GM18520 (cell line): ENCODE results near the gene PAQR5.
"Not testable (repeated sequence)": the region's sequence is repeated elsewhere in the genome, so short reads cannot be mapped to it uniquely, and the experiment has no call there.

Experiments
- ATAC-seq: cut with Tn5 transposase; IDR thresholded peaks from one replicate; pipeline ENCODE4 v1.9.1; 2021; ENCODE audit not compliant: unreplicated experiment

Gene PAQR5

DNA sequence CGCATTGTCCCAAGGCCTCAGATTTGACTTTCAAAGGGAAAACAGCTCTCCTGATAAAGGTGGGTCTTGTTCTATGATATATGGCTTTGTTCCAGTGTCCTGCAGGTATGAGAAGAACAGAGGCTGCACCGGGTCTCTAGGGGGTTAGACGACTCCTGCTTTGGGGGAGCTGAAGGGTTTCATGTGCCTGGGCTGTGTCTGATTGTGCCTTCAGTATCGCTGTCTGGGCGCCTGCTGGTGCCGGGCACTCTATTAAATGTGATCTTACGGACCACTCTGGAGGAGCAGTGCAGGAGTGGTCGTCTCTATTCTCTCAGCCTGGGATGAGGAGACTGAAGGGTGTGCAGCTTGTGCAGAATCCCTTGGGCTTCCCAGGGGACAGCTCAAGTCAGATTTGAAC lies 16.0 kb downstream of the PAQR5 start:
- no peak for ATAC-seq

DNA sequence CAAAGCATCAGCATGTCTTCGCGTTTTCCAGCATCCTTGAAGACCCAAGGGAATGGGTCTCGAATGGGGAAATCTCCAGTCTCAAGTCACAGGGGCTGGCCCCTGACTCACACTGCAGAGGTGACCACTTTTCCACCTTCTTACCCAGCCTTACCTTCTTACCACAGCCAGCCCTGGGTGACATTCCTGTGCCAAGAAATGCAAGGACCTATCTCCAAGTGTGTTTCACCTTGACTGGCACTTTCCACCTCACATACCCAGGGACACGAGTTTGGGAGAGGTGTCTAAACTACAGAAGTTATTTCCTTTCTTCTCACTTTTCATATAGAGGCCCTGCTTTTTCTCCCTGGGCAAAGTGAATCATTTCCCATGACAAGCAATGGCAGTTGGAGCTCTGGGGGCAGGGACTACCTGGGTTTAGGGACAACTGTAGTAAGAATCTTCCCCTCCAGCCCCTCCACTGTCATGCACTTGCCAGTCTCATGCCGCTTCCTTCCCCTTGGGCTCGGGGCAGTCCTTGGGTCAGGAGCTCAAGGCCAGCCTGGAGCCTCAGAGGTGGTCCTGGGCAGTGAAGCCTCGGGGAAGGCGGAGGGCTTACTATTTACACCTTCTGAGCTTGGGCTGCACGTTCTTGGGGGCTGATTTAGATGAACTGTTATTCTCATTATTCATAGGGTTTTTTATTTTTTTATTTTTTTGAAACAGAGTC lies 16.8 kb downstream of the PAQR5 start:
- ATAC-seq: no peak

DNA sequence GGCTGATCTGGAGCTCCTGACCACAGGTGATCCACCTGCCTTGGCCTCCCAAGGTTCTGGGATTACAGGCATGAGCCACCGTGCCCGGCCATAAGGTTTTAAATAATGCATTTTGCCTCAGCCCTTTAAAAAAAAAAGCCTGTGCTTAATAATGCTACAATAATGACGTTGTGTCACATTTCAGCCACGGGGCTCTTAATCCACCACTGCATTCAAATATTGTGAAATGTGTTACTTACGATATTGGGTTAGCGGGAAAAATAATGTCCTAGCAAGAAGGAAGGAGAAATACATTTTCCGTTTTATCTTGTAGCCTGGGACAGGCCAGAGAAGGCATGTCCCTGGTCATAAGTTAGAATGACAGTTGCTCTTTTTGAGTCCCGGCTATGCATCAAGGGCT lies 17.6 kb downstream of the PAQR5 start:
- no peak for ATAC-seq

DNA sequence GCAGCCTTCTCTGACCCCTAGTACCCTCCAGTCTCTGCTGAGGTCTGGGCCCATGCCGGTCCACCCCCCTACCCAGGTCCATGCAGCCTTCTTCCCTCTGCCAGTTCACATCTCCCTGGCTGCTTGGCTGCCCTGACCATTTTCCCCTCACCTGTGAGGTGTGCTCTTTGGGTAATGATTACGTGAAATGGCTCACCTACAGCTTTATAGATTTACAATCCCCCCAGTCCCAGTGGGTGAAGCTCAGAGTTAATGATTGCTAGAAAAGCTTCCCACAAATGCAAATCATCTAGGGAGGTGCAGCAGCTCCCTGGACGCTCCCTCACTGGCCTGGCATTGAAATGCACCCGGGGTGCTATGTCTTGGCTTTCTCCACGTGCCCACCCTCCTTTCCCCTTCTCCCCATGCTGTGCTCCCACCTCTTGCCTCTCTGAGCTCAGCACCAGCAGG lies 18.7 kb downstream of the PAQR5 start:
- ATAC-seq: no peak

DNA sequence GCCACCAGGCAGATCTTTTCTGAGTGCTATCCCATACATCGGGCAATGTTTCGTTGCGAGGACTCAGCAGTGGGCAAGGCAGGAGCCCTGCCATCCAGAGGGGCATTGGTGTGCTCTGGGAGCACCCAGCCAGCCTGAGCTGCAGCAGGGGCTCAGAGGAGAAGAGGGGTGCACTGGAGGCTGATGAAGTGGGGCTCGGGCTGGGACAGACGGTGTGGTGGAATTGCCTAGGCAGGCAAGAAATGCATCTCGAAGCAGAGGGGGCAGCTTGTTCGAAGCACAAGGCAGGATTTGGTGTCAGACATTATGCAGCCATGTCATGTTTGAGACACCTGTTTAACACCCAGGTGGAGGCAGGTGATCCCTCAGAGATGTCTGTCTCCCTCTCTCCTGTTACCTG lies 19.3 kb downstream of the PAQR5 start:
- ATAC-seq: no peak

DNA sequence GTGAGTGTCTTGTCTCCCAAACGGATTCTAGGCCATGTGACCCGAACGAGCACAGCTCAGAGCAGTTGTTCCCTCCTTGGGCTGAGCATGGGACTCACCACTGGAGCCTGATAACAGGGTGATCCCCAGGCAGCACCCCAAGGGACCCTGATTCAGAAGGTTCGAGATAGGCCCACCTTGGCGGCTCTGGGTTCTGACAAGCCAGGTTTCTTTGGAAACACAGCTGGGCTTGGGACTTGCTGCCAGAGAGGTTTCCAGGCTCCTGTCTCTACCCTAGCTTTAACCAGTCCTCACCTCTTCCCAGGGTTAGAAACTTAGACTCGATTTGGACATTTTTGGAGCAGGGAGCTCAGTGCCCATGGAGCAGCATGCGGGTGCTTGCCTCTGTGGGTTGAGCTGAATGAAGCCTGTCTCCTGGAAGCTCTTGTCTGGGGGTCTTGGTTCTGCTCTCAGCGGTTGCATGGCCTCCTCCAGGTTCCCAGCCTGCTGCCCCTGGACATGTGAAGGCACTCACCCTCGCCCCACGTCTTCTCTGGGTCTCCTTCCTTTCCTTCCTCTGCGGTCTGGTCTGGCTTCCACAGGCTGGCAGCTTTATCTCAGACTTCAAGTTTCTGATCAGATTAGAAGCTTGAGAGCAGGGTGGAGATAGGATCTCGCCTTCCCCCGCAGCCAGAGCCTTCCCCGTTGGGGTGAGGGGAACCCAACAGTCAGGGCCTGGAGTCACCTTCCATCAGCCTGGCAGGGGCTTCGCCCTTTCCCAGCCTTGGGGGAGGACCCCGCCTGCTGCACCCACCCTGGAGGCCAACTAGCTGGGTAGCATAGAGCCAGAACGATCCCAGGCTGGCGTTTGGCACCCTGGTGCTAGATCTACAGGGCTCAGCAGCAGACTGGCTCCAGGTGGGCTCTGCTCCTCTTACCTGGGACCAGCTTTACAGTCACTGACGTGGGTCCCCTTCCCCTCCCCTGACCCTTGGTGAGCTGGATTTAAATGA lies 21.0 kb downstream of the PAQR5 start:
- ATAC-seq: no peak

DNA sequence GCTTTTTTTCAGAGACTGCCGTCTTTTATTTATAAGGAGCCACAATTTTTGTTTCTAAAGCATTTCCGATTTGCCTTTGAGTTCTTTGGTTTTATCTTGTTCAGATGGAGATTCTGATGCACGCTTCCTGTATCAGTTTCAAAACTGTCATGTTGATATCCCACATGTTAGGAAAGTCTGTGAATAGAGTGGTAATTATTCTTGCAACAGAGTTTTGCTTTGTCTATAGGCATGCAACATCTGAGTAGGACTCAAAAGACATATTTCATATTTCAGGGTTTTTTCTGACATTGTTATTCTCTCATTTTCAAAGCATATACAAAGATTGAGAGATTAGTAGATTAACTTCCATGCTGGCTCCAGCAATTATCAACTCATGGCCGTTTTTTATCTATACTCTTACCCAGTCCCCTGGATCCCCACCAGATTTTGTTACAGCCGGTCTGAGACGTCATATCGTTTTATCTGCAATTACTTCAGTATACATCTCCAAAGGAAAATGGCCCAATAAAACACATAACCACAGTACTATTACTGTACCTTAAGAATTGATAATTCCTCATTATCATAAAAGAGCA lies 22.4 kb downstream of the PAQR5 start:
- ATAC-seq: no peak

DNA sequence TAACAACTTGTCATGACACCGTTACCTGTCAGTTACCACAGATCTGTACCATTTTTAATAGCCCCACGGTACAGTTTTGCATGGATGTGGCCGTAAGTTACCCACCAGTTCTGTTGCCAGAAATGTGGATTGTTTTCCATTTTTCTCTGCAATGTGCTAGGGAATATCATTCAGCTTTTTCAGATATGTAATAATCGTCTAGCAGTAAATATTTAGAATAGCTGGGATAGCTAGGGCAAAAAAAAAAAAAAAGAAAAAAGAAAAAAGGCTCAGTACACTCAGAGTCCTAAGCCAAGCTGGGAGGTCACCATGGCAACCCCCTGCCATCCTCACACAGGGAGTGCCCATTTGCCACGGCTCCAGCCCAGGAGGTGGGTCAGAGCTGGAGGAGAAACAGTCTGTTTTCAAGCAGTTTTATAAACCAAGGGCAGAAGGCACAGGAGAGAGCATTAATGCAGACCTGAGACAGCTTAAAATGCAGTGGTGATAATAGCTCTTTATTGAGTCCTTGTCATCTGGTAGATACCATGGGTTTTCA lies 25.2 kb downstream of the PAQR5 start:
- no peak for ATAC-seq

DNA sequence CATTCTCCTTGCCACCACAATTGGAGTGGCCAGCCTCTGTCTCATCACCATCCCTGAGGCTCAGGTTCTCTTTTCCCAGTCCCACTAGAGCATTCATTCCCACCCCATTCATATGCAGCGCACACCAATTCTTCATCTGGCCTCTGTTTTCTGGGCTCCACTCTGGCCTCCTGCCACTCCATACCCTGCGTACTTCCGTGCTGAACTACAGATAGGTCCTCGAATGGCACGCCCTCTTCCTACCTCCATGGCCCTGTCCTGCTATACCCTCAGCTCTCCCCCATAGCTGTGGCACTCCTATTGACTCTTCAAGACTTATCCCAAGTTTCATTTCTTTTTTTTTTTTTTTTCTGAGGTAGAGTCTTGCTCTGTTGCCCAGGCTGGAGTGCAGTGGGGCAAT lies 25.9 kb downstream of the PAQR5 start:
- no peak for ATAC-seq

DNA sequence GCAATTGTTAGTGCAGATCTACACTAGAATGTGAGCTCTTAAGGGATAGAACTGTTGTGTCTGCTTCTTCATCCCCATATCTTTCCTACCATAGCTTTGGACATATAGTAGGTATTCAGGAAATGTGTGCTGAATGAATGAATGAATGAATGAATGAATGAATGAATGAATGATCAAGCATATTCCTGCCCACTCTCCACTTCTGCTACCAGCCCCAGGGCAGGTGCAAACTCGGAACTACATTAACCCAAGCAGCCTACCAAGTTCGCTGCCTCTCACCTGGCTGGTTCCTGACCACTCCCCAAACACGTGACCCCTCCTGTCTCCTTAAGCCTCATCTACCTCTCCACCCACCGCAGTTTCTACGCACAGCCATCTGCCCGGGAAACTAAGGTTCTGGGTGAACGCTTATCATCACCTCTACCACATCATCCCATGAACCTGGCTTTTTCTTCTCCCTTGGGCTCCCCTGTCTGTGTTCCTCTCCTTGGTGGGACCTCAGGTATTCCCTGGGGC lies 26.8 kb downstream of the PAQR5 start:
- ATAC-seq: no peak

DNA sequence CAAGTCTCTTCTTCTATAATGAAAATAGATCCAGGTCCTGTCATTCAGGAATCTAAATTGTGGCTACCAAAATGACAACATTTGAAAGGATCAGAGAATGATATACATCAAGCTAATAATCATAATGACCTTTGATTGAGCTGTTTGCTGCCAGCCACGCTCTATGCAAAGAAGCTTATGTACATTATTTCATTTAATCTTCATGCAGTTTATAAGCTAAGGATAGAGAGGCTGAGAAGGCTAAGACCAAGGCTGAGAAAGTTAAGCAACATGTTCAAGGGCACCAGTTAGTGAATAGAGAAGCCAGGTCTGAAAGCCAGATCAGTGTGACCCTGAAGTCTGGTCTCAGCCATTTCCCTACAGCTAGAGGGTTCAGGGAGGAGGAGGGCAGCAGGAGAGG lies 29.4 kb downstream of the PAQR5 start:
- ATAC-seq: no peak

DNA sequence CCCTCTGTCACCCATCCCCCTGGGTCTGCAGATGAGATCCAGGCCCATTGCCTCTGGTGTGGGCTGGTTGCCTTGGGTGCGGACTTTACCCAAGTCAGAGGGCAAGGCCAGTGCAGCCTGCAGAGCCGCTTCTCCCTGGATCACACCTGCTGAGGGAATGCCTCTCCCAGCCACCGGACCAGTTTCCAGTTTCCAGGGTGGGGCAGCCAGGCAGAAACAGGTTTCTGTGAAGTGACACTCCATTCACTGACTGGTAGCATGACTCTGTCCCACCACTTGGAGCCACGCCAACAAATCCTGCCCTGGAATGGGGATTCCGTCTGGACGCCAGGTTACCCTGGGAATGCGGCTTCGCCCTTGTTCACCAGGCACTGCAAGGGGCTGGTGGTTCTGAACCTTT lies 30.0 kb downstream of the PAQR5 start:
- no peak for ATAC-seq

DNA sequence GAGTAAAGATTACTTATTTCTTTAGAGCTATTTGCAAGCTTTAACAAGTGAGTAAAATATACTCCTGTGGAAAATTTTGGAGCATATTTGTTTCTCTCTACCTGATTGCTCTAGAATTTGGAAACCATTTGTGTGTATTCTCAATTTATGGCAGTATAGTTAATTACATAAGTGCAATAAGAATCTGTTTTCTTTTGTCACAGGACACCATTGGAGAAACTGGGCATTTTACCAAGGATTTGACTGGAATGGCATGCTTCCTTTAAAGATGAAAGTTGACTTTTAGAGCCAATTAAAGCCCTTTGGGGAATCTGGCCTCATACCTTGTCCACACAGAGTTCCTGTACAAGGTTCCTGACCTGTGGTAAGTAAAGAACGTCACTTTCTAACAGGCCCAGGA lies 38.4 kb downstream of the PAQR5 start:
- ATAC-seq: no peak

DNA sequence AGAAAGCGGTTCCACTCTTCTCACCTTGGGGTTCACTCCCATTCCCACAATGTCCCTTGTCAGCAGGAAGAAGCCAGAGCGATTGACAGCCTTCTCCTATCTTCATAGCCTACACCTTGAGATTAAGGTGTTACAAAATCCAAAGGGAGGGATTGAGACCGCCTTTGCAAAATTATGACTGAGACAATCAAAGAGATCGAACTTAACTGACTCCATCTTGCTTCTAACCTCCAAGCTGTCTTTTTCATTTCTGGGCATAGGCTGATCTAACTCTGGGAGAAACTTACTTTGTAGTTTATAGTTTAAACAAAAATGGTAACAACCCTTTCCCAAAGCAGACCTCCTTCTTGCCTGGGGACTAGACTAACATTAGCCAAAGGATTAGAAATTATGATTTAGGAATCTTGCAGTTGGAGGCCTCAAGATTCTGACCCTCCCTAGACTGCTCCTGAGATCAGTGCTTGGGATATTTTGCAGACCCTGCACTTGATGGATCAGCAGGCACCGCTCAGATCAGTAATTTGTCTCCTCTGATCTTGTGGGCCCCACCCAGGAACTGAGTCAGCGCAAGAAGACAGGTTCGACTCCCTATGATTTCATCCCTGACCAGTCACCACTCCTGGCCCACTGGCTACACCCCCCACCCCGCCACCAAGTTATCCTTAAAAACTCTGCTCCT lies 40.0 kb downstream of the PAQR5 start:
- ATAC-seq: no peak

DNA sequence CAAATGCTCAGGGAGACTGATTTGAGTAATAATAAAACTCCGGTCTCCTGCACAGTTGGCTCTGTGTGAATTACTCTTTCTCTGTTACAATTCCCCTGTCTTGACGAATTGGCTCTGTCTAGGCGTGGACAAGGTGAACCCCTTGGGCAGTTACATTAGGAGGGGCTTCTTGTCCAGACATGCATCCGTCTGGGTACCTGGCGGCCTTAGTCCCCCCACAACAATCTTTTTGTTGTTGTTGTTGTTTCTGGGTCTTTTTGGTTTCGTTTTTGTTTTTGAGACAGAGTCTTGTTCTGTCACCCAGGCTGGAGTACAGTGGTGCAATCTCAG lies 40.5 kb downstream of the PAQR5 start:
- ATAC-seq: not testable (repeated sequence)

DNA sequence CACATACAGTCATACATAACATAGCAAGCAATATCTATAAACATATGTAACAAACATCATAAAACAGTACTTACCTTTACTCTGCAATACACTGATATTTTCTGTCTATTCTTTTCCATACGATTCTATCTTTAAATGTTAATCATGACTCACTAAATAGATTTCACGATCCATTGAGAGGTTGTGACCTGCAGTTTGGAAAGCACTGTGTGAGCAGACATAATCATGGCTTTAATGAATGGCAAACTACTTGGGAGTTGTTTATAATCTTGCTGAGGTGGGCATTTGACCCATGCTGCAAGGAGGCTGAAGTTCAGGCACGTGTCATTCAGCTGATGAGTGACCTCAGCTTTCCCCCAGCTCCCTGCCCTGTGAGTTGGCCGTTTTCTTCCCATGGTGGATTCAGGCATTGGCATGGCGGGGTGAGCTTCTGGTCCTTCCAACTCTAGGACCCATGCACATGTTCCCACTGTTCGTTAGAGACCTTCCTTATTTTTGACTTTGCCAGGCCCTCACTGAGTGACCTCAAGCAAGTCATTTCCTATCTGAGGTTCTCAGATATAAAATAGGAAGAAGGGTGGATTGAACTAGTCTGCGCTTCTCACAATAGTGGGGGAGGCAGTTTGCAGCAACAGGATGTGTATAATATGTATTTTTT lies 41.7 kb downstream of the PAQR5 start:
- ATAC-seq: no peak

DNA sequence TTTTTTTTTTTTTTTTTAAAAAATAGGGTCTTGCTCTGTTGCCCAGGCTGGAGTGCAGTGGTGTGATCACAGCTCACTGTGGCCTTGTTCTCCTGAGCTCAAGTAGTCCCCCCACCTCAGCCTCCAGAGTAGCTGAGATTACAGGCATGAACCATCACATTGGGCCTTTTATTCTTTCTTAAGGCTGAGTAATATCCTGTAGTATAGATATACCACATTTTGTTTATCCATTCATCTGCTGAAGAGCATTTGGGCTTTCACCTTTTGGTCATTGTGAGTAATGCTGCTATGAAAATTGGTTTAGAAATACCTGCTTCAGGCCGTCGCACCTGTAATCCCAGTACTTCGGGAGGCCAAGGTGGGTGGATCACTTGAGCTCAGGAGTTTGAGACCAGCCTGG lies 42.6 kb downstream of the PAQR5 start:
- no peak for ATAC-seq

DNA sequence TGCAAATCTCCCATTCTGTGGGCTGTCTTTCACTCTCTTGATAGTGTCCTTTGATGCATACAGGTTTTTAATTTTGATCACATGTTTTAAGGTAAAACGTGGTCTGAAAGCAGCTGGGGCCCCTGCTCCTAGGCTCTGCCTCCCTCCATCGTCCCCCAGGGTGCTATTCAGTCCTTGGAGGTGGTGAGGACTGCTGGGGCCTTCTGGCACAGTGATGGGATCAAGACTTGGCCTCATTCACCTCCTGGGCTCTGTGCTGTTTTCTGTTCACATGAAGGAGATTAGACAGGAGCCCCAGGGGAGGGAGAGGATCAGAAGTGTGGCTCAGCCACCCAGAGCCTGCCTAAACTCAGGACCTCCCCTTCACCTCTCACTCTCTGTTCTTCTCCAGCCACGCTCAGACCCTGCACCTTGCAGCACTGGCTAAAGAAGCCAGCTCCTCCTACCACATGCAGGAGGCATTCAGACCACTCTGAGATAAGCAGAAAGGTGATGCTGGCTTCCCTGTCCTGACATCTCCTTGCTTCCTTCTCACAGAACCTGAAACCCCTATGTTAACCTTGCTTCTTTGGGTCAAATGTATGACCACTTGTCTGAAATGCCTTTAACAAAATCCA lies 43.9 kb downstream of the PAQR5 start:
- ATAC-seq: no peak

DNA sequence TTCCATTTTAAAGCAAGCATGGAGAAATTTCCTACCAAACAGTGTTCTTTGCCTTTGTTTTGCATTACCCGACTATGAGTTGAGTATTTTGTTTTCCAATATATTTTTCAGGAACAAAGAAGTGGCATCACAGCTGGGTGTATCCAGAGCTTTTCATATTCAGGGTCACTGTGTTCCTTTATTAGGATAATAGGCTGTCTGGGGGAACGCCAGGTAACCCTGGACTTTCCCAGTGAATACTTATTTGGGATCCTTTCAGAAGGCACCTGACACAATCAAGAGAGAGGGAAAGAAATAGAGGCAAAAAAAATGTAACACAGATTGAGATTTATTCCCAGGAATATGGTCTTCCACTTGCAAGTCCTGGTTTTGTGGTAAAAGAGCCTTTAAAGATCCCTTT lies 44.4 kb downstream of the PAQR5 start:
- ATAC-seq: no peak

DNA sequence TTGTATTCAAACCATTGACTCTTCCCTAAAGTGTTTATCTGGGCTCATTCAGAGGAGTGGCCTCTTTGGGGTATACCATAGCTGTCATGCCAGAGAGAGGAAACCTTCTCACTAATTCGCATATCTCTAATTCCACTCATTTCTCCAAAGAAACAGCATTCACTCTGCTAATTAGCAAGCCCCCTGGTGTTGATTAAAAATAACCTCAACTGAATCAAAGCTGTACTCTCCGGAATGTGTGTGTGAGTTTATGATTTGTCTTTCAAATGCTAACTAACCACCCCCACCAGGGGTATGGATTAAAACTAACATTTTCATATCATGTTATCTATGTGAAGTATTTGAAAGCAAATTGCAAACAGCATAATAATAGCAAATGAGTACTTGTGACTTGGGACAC lies 45.5 kb downstream of the PAQR5 start:
- ATAC-seq: no peak
